Subcutaneous adipose tissue (tissue), 4 donors: ENCODE results near the gene FER. TPM values are rescaled to one million over a fixed set of nuclear protein-coding genes. Genes with fewer than 3 reads are reported as not detected.

Experiments
- total RNA-seq, 4 donors: library from RNA; depleted of rRNA; stranded (reverse); fragments of >200 nt; gene quantifications; one replicate each; pipeline ENCODE4 v1.1.0, GENCODE V29; 2016
- TF ChIP-seq, protein P1 (sequence below): fragments of 450-650 bp; IDR thresholded peaks from one replicate; pipeline ENCODE4 v1.5.1; 2016; ENCODE audit warnings: low read depth, mild to moderate bottlenecking, control low read depth, antibody characterized with exemption, moderate library complexity

The FER gene
- total RNA-seq, 4 donors from 2014 or later = 26.9 to 37.4 (median 27.6) TPM

DNA sequence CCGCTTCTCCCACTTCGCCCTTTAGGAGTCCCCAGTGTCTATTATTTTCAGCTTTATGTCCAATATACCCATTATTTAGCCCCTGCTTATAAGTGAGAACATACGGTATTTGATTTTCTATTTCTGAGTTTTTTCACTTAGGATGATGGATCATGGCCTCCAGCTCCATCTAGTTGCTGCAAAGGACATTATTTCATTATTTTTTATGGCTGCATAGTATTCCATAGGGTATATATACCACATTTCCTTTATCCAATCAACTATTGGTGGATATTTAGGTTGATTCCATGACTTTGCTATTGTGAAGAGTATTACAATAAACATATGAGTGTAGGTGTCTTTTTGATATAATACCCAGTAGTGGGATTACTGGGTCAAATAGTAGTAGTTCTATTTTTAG is 162.9 kb downstream of the FER start:
- TF ChIP-seq, protein P1, sequence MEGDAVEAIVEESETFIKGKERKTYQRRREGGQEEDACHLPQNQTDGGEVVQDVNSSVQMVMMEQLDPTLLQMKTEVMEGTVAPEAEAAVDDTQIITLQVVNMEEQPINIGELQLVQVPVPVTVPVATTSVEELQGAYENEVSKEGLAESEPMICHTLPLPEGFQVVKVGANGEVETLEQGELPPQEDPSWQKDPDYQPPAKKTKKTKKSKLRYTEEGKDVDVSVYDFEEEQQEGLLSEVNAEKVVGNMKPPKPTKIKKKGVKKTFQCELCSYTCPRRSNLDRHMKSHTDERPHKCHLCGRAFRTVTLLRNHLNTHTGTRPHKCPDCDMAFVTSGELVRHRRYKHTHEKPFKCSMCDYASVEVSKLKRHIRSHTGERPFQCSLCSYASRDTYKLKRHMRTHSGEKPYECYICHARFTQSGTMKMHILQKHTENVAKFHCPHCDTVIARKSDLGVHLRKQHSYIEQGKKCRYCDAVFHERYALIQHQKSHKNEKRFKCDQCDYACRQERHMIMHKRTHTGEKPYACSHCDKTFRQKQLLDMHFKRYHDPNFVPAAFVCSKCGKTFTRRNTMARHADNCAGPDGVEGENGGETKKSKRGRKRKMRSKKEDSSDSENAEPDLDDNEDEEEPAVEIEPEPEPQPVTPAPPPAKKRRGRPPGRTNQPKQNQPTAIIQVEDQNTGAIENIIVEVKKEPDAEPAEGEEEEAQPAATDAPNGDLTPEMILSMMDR = no peak

DNA sequence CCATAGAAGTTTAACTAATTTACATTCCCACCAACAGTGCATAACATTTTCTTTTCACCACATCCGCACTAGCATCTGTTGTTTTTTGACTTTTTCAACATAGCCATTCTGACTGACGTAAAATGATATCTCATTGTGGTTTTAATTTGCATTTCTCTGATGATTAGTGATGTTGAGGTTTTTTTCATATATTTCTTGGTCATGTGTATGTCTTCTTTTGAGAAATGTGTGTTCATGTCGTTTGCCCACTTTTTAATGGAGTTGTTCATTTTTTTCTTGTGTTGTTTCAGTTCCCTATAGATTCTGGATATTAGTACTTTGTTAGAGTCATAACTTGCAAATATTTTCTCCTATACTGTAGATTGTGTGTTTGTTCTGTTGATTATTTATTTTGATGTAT is 163.4 kb downstream of the FER start:
- TF ChIP-seq, protein P1 = no peak

DNA sequence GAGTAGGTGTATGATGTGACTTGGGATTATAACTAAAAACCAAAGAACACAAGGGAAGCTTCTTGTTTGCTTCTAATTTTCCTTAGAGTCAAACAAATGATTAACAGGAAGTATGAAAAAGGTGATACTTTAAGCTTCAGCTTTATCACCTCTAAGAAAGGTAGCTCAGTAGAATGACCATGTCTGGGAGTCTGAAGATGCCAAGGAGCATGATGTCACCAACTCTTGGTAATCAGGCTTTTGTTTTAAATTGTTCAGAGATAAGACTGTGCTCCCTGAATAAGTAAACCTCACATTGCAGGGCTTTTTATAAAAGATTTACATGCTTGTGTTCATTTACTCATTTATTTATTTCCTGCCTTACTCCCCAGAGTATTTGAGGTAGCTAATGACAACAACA is 169.9 kb downstream of the FER start:
- TF ChIP-seq, protein P1 = no peak

DNA sequence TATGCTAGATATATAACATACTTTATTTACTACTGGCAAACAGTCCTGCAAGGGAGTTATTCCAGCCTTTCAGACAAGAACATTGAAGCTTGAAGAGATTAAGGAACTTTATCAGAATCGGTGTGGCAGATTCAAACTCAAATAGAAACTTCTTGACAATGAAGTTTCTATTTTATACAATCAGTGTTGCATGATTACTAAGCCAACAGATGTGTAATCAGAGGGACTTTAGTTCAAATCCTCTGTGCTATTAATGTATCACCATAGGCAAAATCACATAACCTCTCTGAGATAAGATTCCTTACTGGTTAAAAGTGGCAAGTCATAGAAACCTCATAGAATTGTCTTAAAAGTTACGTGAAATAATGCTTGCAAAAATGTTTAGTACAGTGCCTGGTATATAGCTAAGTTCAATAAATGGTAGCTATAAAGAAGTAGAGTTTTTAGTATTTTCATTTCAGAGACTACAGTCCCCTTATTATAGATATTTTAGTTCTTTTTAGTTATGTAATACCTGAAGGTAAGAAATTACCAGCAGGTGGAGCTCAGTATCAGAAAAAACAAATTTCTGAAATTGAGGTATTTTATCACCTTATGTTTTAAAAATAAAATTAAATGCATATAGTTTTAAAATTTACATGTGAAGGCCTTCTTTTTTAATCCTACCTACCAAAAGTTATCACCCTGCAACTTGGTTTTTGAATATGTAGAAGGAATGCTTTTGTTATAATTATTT is 172.1 kb downstream of the FER start:
- TF ChIP-seq, protein P1 = no peak

DNA sequence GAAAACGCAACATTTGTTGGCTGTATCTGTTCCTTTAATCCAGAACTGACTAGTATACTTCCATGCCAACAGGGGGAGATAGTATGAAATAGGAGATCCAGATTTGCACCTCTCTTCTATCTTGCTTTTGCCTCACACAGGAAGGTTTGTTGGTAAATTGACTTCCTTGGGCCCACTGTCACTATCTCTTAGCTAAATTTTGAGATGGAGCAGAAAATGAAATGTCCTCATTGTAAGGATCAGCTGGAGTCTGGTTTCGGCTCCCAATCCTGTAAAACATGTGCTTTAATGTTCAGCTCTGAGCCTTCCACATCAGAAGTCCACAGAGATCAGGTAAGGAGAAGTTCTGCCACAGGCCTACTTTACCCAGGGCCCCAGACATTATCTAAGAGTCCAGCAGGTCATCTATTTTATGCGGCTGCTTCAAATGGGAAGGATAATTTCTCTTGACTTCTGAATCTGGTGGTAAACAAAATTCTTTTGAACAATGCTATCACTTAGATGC is 176.8 kb downstream of the FER start:
- TF ChIP-seq, protein P1 = no peak

DNA sequence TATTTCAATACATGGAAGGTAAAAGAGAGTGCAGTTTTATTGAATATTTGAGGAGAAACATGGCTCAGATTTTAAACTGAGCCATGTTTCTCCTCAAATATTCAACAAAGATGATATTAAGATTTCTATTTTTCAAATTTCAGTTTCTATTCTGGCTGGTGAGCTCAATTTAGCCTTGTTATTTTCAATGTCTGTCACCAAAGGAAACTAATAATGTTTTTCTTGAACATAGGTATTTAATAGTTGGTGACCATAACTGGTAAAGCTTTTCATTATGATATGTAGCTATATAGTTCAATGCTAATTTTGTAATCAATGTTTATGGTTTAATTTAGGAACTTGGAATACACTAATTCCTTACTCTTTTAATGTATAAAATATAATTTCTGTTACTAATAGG is 177.4 kb downstream of the FER start:
- TF ChIP-seq, protein P1 = no peak

DNA sequence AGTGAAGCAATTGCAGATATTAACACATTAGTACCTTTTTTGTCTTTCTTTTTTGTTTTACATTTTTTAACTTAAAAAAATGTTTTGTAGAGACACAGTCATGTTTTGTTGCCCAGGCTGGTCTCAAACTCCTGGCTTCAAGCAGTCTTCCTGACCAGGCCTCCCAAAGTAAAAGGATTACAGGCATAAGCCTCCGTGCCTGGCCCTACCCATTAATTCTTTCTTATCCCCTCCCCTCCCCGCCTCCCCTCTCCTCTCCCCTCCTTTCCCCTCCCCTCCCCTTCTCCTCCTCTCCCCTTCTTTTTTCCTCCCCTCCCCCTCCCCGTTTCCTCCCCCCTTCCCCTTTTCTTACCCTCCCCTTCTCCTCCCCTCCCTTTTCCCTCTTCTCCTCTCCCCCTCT is 182.4 kb downstream of the FER start:
- TF ChIP-seq, protein P1 = no peak
